BLaER1 treated with 17β-estradiol and CSF1 and Interleukin-3, amounts not matched to agents 10 nM and 100 nM (cell line): ENCODE data around the gene PRKD1.
"Not testable (repeated sequence)": the region's sequence is repeated elsewhere in the genome, so short reads cannot be mapped to it uniquely, and the experiment has no call there.

Source experiments
- H3K27ac ChIP-seq, 11 experiments: shearing (Covaris generic); formaldehyde crosslinking; 2 replicates each; pipeline ENCODE4 v1.8.1; 2022
- H3K27me3 ChIP-seq, 11 experiments: shearing (Covaris generic); formaldehyde crosslinking; 2 replicates each; pipeline ENCODE4 v1.8.1; 2022
- H3K36me3 ChIP-seq, 11 experiments: shearing (Covaris generic); formaldehyde crosslinking; 2 replicates each; pipeline ENCODE4 v1.8.1; 2022
- H3K4me1 ChIP-seq, 10 experiments: shearing (Covaris generic); formaldehyde crosslinking; 2 replicates each; pipeline ENCODE4 v1.8.1; 2022
- H3K4me2 ChIP-seq, 11 experiments: shearing (Covaris generic); formaldehyde crosslinking; 2 replicates each; pipeline ENCODE4 v1.8.1; 2022
- H3K4me3 ChIP-seq, 10 experiments: shearing (Covaris generic); formaldehyde crosslinking; 2 replicates each; pipeline ENCODE4 v1.8.1; 2022
- H3K9ac ChIP-seq, 11 experiments: shearing (Covaris generic); formaldehyde crosslinking; 2 replicates each; pipeline ENCODE4 v1.8.1; 2022
- H3K9me3 ChIP-seq, 11 experiments: shearing (Covaris generic); formaldehyde crosslinking; replicated peaks in 1 of 11; 2 replicates each; pipeline ENCODE4 v1.8.1; 2022
- H4K20me1 ChIP-seq, 11 experiments: shearing (Covaris generic); formaldehyde crosslinking; 2 replicates each; pipeline ENCODE4 v1.8.1; 2022
- Cebpa-rat ChIP-seq, 11 experiments: shearing (Covaris generic); IDR thresholded peaks; 2 replicates each; pipeline ENCODE4 v1.8.1; 2022

Gene PRKD1

DNA sequence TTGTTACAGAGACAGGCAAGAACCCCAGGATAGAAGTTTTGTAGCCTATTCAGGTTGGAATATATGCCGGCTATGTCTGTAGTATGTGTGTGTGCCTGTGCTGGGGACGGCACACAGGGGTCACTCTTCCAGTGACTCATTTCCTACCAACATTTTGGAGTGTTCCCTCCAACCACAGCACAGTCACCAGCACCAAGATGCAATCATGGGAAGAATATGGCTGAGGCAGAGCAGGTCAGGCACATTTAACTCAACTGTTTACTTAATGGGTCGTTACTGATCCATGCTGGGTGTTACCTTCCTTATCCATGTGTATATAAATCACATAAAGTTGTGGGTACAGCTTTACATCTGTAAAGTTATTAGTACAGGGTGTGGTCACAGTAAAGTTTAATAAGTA is 178.3 kb downstream of the PRKD1 start:
- Histone ChIP-seq H3K9me3 (no peaks in the 10 kb centered on the region; a peak in 1 of 22 replicates), H3K27ac (no peak overlapping the region), H3K4me1 (peaks cover 0 to 12% (median 9%) of the 10 kb centered on the region in 10 experiments; a peak in 14 of 20 replicates), H3K27me3 (no peaks in the 10 kb centered on the region), H3K36me3 (no peaks in the 10 kb centered on the region), H4K20me1 (no peaks in the 10 kb centered on the region), H3K4me2 (no peak overlapping the region), H3K9ac (no peak overlapping the region), H3K4me3 (no peak overlapping the region)
- no peak for TF ChIP-seq Cebpa-rat (IDR thresholded peaks at IDR 0.05)

DNA sequence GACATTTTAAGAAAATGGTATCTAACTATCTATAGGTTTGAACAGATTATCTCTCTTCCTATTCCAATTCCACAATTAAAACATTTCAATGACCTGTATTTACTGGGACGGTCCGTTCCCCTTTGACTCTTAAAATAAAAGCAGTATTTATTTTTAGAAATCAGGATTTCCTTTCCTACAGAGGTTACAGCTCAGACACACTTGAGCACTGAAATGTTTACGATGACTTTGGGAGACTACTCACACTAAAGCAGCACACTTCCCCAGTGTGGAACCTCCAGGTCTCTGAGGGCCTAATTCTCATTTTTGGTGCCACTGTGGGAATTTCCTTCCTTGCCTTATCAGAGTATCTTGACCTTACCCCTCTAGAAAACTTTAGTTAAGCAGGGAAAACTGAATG is 181.8 kb downstream of the PRKD1 start:
- H3K27ac ChIP-seq, result no peak overlapping the region
- no peak for TF ChIP-seq Cebpa-rat (IDR thresholded peaks at IDR 0.05)
- no peak overlapping the region for H3K9ac ChIP-seq
- H3K4me3 ChIP-seq, result no peak overlapping the region
- no peaks in the 10 kb centered on the region for H4K20me1 ChIP-seq
- no peaks in the 10 kb centered on the region; a peak in 1 of 22 replicates for H3K9me3 ChIP-seq
- H3K4me1 ChIP-seq, result peaks cover 0 to 12% (median 9%) of the 10 kb centered on the region in 10 experiments; a peak in 14 of 20 replicates
- no peaks in the 10 kb centered on the region for H3K27me3 ChIP-seq
- peak overlapping the region in 8 of 11 experiments; percentile 40 to 73 (median 58); a peak in 16 of 22 replicates for H3K4me2 ChIP-seq
- H3K36me3 ChIP-seq, result no peaks in the 10 kb centered on the region

DNA sequence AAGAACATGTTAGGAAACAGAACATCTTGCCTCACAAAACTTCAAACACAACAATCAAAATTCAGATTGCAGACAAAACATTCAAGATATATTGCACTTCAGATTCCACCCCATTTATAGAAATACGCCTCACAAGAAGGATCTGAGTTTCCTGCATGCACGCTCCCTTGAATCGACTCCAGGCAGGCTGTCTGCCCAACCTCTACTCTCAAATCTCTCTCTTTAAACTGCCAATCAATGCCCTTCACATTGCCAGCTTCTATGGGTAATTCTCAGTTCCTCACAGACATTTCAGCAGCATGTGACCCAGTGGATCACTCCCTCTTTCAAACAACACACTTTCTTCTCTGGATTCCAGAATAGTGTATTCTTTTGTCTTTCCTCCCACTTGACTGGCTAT is 184.1 kb downstream of the PRKD1 start:
- H3K9me3 ChIP-seq, result no peaks in the 10 kb centered on the region
- no peaks in the 10 kb centered on the region for H3K27me3 ChIP-seq
- no peak overlapping the region for H3K27ac ChIP-seq
- H3K4me3 ChIP-seq, result no peak overlapping the region
- no peaks in the 10 kb centered on the region for H4K20me1 ChIP-seq
- no peak overlapping the region for H3K9ac ChIP-seq
- peaks cover 0 to 12% (median 9%) of the 10 kb centered on the region in 10 experiments; a peak in 14 of 20 replicates for H3K4me1 ChIP-seq
- TF ChIP-seq Cebpa-rat (IDR thresholded peaks at IDR 0.05), result no peak
- H3K4me2 ChIP-seq, result no peak overlapping the region
- no peaks in the 10 kb centered on the region for H3K36me3 ChIP-seq

DNA sequence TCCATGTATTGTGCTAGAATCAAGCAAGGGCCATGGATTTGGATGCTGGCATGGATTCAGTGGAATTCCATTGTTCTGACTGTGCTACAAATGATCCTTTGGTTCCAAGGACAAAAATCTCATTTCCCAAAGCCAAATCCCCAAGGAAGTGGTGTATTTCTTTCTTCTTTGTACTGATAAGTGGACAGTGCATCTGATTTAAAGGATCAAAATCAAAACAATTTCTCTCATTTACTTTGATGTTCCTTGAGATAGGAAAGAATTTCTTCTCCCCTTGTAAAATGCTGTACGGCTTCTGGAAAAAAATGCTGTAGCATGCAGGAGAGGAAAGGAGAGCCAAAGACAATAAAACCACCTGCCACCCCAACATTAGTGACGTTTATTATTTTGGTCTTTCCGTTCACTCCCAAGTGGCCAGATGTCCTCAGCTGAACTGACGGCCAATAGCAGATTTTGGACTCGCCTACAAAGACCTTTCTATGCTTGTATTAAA is 185.7 kb downstream of the PRKD1 start:
- no peaks in the 10 kb centered on the region for H4K20me1 ChIP-seq
- TF ChIP-seq Cebpa-rat (IDR thresholded peaks at IDR 0.05), result no peak
- H3K4me3 ChIP-seq, result no peak overlapping the region
- no peaks in the 10 kb centered on the region for H3K27me3 ChIP-seq
- no peak overlapping the region for H3K4me2 ChIP-seq
- no peak overlapping the region for H3K9ac ChIP-seq
- H3K36me3 ChIP-seq, result no peaks in the 10 kb centered on the region
- H3K4me1 ChIP-seq, result peaks cover 0 to 12% (median 9%) of the 10 kb centered on the region in 10 experiments; a peak in 14 of 20 replicates
- H3K9me3 ChIP-seq, result no peaks in the 10 kb centered on the region
- H3K27ac ChIP-seq, result no peak overlapping the region

DNA sequence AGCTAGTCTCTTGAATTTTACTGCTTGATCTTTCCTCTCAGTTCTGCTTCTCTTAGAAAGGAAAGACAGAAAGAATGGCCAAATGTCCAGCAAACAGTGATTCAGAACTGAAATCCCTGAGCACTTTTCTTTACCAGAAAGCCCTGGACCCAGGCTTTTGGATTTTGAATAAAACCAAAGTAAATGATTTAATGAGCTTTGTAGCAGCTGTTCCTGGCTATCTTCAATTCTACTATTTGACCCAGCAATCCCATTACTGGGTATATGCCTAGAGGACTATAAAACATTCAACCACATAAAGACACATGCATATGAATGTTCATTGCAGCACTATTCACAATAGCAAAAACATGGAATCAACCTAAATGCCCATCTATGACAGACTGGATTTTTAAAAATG is 187.2 kb downstream of the PRKD1 start:
- Histone ChIP-seq H3K36me3 (no peaks in the 10 kb centered on the region), H3K9me3 (no peaks in the 10 kb centered on the region), H3K4me2 (no peak overlapping the region), H3K27ac (no peak overlapping the region), H4K20me1 (no peaks in the 10 kb centered on the region), H3K27me3 (no peaks in the 10 kb centered on the region), H3K9ac (no peak overlapping the region), H3K4me1 (peaks cover 0 to 2% (median under 1%) of the 10 kb centered on the region in 10 experiments; a peak in 6 of 20 replicates), H3K4me3 (no peak overlapping the region)
- TF ChIP-seq Cebpa-rat (IDR thresholded peaks at IDR 0.05), result no peak

DNA sequence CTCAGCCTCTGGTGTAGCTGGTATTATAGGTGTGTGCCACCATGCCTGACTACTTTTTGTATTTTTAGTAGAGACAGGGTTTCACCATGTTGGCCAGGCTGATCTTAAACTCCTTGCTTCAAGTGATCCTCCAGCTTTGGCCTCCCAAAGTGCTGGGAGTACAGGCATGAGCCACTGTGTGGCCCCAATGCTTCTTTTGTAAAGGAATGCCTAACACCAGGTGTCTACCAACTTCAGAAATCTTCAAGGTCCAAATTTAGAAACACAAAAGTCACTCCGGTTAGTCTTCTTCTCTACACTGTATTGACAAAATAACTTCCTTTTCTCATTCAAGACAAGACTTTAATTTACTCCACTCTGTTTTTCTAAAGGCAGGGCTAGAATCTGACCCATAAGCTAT is 188.7 kb downstream of the PRKD1 start:
- Histone ChIP-seq H3K27ac (no peak overlapping the region), H3K4me1 (no peaks in the 10 kb centered on the region), H3K27me3 (no peaks in the 10 kb centered on the region), H4K20me1 (no peaks in the 10 kb centered on the region), H3K4me2 (no peak overlapping the region), H3K36me3 (no peaks in the 10 kb centered on the region), H3K9me3 (no peaks in the 10 kb centered on the region), H3K9ac (no peak overlapping the region), H3K4me3 (no peak overlapping the region)
- no peak for TF ChIP-seq Cebpa-rat (IDR thresholded peaks at IDR 0.05)

DNA sequence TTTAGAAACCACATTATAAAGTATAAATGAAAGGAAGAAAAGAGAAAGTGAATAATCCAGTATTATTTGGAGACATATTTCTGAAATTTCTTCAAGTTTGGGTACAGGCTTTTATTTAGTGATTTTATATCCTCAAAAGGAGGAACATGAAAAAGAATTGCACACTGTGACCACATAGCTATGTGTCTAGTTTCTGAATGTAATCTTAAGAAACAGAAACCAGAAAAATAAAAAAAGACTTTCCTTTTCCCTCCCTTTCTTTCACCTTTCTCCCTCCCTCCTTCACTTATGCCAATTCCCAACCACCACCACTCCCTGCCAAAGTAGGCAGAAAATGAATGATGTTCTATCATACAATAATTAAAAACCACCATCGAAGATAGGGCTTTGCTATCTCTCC is 189.6 kb downstream of the PRKD1 start:
- H3K27ac ChIP-seq, result no peak overlapping the region
- H3K4me3 ChIP-seq, result no peak overlapping the region
- no peaks in the 10 kb centered on the region for H3K36me3 ChIP-seq
- TF ChIP-seq Cebpa-rat (IDR thresholded peaks at IDR 0.05), result no peak
- H3K4me1 ChIP-seq, result no peaks in the 10 kb centered on the region
- no peaks in the 10 kb centered on the region for H4K20me1 ChIP-seq
- no peaks in the 10 kb centered on the region for H3K27me3 ChIP-seq
- no peaks in the 10 kb centered on the region for H3K9me3 ChIP-seq
- no peak overlapping the region for H3K4me2 ChIP-seq
- no peak overlapping the region for H3K9ac ChIP-seq

DNA sequence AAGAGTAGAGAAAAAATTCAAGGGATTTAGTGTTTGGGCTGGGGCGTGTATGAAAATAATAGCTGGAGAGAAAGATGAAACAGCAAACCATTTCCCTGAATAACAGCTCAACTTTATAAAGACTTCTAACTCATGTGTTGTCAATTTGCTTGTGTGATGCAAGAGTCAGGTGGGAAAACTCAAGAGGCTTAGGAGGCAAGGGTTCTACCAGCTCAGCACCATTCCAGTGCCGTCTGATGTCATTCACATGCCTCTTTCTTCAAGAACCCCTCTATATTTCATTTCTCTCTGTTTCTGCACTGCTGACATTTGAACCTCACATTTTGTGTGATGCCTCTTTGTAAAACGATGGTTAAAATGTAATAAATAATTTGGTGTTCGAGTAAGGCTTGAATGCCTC is 192.2 kb downstream of the PRKD1 start:
- TF ChIP-seq Cebpa-rat (IDR thresholded peaks at IDR 0.05), result no peak
- H3K4me1 ChIP-seq, result no peaks in the 10 kb centered on the region
- H3K4me2 ChIP-seq, result no peak overlapping the region
- no peaks in the 10 kb centered on the region for H3K36me3 ChIP-seq
- H3K27ac ChIP-seq, result no peak overlapping the region
- no peaks in the 10 kb centered on the region for H4K20me1 ChIP-seq
- no peak overlapping the region for H3K9ac ChIP-seq
- H3K4me3 ChIP-seq, result no peak overlapping the region
- no peaks in the 10 kb centered on the region for H3K27me3 ChIP-seq
- no peaks in the 10 kb centered on the region for H3K9me3 ChIP-seq

DNA sequence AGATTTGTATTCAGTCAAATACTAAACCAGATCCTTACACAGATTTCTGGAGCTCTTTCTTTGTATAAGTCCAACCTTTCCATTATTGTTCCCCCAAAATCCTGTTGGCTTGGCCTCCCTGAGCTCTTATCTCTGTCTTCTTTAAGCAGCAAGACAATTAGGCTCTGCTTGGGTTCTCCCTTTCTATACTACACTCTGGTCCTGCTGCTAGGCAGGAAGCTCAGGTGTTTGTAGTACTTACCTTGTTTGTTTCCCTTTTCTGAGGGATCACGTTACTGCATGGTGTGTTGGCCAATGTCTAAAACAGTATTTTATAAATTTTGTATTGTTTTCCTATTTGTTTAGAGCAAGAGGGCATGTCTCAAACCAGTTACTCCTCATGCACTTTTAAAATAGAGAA is 192.9 kb downstream of the PRKD1 start:
- Histone ChIP-seq H3K27me3 (no peaks in the 10 kb centered on the region), H3K36me3 (no peaks in the 10 kb centered on the region), H3K9ac (no peak overlapping the region), H4K20me1 (no peaks in the 10 kb centered on the region), H3K27ac (no peak overlapping the region), H3K4me1 (no peaks in the 10 kb centered on the region), H3K9me3 (no peaks in the 10 kb centered on the region), H3K4me2 (no peak overlapping the region), H3K4me3 (no peak overlapping the region)
- TF ChIP-seq Cebpa-rat (IDR thresholded peaks at IDR 0.05), result no peak

DNA sequence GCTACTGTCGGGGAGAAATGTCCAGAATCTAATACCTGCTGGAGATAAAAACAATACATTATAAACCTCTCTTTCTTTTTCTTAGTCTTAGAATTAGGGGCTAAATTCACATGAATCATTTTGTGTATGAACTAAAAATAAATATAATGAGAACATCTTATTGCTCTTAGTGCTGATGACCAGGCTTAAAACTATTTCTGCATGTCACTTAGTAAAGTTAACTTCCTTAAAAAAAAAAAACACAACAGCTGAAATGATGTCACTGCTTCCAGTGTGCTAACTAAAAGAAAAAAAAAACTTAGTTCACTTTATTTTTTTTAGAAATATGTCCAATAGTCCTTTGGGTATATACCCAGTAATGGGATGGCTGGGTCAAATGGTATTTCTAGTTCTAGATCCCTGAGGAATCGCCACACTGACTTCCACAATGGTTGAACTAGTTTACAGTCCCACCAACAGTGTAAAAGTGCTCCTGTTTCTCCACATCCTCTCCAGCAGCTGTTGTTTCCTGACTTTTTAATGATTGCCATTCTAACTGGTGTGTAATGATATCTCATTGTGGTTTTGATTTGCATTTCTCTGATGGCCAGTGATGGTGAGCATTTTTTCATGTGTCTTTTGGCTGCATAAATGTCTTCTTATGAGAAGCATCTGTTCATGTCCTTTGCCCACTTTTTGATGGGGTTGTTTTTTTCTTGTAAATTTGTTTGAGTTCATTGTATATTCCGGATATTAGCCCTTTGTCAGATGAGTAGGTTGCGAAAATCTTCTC is 200.9 kb downstream of the PRKD1 start:
- H3K36me3 ChIP-seq, H3K4me1 ChIP-seq, H4K20me1 ChIP-seq, H3K9me3 ChIP-seq, H3K4me3 ChIP-seq, H3K27ac ChIP-seq, H3K9ac ChIP-seq, H3K27me3 ChIP-seq: not testable (repeated sequence)
- peak overlapping the region in 1 of 11 experiments; percentile 5; a peak in 1 of 22 replicates for H3K4me2 ChIP-seq
